Kidney capillary endothelial cell (primary cell): ENCODE results near the gene KIAA0232.
"Not testable (repeated sequence)": the region's sequence is repeated elsewhere in the genome, so short reads cannot be mapped to it uniquely, and the experiment has no call there.

ENCODE experiments used
- DNase-seq: peaks from one replicate; pipeline ENCODE4 v3.0.0-alpha.2; 2018; ENCODE audit warnings: low spot score

KIAA0232 gene

DNA sequence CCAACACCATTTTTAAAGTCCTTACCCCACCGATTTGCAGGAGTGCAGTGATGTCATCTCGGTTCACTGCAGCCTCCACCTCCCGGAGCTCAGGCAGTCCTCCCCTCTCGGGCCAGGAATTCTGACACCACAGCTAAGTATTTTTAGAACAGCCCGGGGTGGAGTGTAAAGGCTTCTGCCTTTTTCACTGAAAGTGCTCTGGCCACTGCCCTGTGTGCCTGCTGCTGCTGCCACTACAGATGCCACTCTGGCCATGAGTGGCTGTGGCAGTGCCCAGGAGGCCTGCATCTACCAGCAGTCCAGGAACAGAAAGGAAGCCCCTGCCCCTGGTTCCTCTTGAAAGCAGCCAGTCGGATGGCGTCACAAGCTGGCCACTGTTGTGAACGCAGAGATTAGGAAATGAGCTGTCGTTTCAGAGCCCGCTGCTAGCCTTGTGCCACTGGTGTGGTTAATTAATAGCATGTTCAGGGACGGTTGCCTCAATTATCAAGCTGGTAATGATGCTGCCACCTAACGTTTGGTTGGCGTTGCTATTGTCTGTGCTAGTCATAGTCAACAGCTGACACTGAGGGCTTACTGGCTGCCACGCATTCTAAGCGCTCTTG lies 103.5 kb downstream of the KIAA0232 start:
- no peak for DNase-seq

DNA sequence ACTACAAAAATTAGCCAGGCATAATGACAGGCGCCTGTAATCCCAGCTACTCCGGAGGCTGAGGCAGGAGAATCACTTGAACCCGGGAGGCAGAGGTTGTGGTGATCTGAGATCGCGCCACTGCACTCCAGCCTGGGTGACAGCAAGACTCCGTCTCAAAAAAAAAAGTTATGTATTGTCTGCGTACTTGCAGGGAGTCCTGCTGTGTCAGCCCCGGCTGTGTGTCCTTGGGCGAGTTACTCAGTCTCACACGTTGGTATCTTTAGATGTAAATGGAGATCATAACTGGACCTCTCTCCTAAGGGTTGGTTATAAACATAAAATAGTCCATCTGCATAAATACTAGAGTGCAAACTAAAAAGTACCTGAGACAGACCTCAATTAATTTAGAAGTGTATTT lies 104.4 kb downstream of the KIAA0232 start:
- no peak for DNase-seq

DNA sequence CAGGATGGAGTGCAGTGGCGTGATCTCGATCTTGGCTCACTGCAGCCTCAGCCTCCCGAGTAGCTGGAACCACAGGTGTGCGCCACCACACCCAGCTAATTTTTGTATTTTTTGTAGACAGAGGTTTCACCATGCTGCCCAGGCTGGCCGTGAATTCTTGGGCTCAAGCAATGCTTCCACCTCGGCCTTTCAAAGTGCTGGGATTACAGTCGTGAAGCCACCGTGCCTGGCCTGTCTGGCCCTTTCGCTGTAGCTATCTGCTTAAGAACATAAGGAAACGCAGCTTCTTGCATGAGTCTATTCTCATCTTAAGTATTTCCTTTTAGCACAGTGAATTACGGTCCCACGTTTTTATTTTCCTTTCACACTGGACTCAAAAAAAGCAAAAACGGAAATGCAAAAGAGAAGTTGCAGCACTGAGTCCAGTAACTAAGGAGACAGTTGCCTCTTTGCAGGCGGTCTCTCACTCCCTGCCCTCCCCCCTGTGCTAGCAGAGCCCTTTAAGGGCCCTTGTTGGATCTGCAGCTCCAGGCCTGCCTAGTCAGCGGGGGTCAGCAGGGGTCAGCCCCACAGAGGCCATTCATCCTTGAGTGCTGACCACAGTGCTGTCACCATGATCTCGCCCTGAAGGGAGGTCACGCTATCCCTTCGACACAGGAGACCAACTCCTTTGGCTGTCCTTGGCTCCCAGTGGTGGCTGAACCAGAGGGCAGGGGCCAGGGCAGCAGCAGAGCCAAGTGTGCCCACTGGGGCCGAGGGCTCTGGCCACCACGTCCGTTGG lies 105.3 kb downstream of the KIAA0232 start:
- DNase-seq, result no peak

DNA sequence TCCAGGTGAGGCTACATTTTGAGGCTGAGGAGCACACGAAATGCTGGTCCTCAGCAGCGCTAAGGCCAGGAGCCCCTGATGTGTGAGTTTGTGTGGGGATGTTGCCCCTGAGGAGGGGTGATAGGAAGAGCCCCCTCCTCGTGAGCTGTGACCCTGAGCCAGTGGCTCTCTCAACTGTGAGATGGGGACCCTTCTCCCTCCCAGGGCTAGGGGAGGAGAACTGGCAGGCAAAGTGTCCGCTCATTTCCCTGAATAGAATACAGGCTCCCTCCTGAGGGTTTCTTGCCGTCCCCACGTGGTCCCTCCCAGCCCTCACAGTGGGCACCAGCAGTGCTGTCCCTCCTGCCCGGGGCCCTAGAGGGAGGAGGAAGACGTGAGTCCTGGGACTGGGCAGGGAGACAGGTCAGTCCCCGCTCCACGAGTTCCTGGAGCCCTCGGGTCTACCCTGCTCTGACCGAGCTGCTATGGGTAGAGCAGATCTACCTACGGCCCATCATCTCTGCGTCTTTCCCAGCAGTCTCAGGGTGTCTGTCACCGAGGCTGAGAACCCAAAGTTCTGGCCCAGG lies 106.1 kb downstream of the KIAA0232 start:
- no peak for DNase-seq

DNA sequence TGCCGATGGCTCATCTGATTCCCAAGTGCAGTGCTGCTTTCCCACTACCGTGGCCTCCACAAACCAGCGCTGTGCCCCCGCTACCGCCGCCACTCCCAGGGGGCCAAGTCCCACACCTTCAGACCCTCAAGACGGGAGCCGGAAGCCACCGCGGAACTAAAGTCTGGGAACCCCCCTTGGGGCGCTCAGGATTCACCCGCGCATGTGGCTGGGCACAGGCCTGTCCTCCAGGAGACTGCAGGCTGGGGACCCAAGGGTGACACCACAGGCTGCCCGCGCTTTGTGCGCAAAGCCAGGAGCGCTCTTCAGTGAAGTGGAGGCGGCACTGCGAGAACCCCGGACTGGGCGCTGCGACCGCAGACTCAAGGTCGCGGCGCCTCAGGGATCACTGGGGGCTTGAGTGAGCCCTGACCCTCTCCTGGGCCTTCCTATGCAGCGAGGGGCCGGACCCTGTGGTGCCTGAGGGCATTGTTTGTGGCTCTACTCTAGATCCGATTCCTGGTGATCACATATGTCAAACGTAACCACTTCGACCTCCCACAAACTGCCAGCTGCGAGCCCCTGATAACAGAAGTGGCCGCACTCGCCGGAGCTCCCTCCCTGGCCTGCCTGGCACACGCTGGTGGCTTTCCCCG lies 106.7 kb downstream of the KIAA0232 start:
- no peak for DNase-seq

DNA sequence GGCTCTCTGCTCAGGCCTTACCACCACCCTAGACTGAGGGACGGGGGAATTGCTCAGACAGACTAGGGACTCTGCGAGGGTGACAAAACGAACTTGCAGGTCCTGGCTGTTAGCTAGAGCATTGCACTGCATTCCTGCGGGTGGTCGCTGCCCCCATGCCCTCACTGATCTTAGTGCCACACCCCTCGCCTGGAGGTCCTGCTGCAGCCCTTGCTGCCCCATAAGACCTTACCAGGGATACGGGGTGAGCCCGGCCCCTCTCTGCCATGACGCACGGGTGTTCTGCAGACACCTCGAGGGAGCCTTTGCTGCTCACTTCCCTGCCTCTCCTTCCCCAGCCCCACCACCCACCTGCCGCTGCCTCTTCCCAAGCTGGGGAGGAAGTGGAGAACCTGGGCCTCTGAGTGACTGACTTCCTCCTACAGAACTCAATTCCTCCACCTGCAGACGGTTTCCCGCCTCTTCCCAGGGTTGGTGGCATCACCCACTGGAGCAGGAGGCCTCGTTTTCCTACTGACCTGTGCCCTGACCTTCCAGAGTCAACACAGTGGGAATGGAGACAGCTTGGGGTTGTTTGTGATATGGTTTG lies 107.3 kb downstream of the KIAA0232 start:
- no peak for DNase-seq

DNA sequence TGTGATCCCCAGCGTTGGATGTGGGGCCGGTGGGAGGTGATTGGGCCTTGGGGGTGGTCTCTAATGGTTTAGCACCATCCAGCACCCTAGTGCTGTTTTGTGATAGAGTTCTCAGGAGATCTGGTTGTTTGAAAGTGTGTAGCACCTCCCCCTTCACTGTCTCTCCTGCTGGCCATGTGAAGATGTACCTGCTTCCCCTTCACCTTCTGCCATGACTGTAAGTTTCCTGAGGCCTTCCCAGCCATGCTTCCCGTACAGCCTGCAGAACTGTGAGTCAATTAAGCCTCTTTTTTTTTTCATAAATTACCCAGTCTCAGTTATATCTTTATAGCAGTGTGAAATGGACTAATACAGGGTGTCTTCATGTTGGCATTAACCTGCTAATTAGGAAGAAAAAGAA lies 107.8 kb downstream of the KIAA0232 start:
- DNase-seq, result no peak

DNA sequence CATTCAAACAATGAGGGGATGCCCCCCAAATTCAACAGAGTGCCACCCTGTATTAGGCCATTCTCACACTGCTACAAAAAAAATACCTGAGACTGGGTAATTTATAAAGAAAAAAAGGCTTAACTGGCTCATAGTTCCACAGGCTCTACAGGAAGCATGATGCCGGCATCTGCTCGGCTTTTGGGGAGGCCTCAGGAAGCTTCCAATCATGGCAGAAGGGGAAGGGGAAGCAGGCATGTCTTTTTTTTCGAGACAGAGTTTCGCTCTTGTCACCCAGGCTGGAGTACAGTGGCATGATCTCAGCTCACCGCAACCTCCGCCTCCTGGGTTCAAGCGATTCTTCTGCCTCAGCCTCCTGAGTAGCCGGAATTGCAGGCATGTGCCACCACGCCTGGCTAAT lies 108.4 kb downstream of the KIAA0232 start:
- not testable (repeated sequence) for DNase-seq

DNA sequence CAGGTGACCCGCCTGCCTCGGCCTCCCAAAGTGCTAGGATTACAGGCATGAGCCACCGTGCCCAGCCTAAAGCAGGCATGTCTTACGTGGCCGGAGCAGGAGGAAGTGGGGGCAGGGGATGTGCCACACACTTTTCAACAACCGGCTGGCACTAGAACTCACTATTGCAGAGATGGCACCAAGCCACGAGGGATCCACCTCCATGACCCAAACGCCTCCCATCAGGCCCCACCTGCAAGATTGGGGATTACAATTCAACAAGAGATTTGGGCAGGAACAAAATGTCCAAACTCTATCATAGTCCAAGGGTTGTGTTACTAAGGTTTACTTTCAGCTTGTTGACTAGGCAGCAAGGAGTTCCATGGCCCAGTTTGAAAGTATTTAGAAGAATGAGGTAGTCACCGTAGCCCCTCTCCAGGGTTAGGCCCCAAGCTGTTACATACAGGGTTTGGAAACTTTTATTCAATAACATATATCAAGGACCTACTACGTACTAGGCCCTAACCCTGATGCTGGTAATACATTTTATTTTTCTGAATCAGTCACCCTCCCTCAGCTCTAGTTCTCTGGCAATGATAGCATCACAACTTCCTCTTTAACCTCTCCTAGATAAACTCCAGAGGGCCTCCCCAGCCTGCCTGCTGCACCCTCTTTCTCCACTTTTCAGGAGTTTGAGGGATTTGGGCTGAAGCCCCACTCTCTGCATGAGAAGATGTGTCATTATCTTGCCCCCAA lies 109.1 kb downstream of the KIAA0232 start:
- no peak for DNase-seq

DNA sequence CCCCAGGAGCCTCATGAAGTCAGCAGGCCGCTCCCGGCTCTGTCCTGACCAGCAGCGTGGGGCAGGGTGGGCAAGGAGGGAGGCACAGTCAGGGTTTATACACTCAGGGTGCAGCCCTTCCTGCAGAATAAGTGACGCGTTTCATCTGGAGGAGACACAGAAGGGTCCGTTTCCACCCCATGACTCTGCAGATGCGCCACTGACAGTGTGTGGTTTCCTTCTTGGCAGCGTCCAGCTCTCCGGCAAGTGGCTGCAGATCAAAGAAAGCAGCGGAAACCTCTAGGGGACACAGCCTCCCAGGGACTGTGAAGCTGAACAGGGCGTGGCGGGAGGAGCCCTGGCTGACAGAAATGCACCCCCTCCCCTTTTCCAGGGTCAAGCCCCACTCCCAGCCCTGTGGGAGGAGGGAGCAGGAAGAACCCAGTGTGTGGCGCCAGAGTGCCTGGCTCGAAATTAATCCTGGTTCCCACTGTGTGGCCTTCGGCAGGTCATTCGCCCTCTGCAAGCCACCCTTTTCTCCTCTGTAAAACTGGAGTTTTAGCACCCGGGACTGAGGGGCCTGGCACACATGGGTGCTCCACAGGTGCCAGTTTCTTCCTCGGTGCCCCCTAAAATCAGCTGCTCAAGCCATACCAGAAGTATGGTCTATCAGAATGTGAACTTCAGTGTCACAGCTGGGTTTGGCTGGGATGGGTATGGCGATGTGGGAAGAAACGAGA lies 109.8 kb downstream of the KIAA0232 start:
- DNase-seq, result peak; percentile 37

DNA sequence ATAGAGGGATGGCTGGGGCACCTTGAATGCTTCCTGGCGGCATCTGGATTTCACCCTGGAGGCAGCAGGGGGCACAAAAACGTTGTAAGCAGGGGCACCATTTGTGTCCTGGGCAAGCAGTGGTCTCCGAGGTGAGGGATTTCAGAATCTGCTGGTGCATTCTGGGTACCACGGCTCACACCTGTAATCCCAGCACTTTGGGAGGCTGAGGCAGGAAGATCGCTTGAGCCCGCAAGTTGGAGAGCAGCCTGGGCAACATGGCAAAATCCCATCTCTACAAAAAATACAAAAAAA lies 110.3 kb downstream of the KIAA0232 start:
- DNase-seq, result no peak

DNA sequence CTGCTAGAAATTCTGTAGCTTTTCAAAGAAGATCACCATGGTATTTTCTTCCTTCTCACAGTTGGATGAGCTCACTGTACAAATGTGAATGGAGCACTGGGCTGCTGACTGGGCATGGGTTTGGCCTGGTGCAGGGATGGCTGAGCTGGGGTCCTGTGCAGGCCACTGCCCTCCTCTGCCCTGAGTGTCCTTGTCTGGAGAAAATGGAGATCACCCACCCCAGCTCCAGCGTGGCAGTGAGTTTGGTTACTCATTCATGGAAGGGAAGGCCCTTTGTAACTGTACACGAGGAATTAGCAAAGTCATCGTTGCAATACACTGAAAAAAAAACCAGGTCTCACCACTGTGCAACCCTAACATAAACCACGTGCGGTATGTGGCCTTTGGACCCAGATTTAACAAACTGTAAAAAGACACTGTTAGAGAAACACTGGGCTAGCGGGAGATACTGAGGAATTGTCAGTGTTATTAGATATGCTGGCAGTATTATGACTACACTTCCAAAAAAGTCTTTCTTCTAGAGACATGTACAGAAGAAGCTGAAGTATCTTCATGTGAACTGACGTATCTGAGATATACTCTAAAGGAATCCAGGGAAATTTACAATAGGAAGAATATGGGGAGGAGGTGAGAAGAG lies 111.0 kb downstream of the KIAA0232 start:
- no peak for DNase-seq

DNA sequence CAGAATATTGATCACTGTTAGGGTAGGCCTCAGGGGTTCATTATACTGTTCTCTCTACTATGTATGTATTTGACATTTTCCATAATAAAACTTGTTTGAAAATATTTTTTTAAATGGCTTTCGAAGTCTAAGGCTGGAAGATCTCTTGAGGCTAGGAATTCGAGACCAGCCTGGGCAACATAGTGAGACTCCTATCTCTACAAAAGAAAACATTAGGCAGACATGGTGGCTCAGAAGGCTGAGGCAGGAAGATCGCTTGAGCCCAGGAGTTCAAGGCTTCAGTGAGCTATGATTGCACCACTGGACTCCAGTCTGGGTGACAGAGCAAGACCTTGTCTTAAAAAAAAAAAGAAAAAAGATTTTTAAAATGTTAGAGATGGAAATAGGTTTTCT lies 111.6 kb downstream of the KIAA0232 start:
- no peak for DNase-seq

DNA sequence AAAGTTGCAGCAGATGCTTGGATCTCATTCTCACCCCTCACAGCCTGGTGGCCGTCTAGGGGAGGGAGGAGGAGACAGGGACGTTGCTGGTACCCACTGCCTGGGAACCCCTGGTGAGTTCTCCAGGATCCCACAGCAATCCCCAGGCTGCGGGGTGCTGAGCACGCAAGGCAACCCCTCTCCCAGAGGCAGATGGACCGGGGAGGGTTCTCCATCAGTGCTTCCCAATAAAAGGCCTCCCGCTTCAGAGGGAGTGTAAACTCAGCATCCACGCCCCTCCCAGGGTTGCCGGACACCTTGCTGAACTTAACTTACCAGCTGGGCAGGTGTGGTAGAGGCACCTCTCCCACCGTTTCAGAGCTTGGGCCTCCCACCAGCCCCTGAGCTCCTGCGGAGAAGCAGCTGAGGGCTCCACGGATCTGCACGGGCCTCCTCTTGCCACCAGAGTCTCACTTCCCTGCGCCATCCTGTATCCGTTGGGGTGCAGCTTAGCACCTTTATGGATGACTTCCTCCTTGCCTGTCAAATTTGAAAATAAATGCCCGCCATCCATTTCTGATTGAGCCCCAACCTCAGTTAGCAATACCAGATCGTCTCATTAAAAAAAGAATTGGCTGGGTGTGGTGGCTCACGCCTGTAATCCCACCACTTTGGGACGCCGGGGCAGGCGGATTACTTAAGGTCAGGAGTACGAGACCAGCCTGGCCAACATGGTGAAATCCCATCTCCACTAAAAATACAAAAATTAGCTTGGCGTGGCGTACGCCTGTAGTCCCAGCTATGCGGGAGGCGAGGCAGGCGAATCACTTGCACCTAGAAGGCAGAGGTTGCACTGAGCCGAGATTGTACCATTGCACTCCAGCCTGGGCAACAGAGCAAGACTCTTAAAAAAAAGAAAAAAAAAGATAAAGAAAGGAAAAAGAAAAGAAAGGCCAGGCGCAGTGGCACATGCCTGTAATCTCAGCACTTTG lies 112.3 kb downstream of the KIAA0232 start:
- no peak for DNase-seq

DNA sequence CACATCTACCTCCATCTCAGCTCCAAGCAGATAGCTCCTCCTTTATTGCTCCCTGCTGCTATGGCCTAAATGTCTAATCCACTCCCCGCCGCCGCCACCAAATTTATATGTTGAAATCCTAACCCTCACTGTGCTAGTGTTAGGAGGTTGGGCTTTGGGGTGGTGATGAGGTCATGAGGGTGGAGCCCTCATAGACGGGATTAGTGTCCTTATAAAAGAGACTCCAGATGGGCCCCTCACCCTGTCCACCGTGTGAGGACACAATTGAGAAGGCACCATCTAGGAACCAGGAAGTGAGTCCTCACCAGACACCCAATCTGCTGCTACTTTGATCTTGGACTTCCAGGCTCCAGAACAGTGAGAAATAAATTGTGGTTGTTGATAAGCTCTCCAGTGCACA lies 113.5 kb downstream of the KIAA0232 start:
- DNase-seq, result no peak

DNA sequence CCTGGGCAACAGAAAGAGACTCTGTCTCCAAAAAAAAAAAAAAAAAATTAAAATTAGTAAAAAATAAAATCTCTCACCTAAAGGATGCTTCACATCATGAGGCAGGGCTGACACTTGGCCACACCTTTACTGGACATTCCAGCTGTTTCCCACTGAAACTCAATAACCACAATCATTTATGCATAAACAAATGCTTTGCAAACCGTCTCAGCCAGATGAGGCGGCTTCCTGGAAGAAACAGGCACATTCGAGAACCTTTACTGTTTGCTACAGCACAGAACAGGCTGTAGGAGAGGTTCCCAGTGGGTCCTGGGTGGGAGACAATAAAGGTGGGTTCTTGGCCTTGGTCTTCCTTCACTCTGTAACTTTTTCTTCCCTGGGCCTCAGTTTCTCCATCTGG lies 116.2 kb downstream of the KIAA0232 start:
- DNase-seq, result no peak

DNA sequence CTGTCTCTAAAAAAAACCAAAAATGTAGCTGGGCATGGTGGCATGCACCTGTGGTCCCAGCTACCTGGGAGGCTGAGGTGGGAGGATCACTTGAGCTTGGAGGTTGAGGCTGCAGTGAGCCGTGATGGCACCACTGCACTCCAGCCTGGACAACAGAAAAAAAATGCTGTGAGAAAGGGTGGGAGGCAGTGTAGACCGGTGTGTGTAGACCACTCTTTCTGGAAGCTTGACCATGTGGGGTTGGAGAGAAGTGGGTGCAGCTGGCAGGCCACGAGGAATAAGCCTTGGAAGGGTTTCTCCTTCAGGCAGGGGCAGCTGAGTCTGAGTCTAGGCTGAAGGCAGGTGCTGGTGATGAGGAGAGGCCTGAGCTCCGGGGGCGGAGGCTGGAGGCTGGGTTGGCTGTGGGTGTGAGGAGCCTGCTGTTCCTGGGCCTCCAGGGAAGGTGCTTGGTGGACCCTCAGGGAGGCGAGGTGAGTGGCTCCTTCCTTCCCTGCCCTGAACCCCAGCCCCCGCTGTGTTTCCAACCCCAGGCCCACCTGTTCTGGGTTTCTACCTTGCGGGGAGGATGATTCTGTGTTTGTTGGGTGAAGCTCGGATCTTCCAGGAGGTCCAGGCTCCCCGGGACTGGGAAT lies 117.8 kb downstream of the KIAA0232 start:
- DNase-seq, result no peak

DNA sequence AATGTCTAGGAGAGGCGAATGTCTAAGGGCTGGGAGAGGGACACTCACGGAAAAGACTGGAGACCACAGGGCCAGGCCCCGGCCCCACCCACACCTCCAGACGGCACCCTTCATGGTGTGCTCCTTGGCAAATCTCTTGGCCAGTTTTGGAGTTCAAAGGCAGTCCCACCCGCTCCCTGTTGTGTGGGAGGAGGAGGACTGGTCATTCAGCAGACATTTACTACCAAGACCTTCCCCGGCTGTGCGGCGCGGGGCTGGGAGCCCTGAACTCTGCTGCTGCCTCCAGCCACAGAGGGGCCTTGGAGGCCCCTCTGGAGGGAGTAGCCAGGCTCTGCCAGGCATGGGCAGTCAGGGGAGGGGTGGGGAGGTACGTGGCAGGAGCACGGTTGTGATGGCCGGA lies 118.4 kb downstream of the KIAA0232 start:
- no peak for DNase-seq

DNA sequence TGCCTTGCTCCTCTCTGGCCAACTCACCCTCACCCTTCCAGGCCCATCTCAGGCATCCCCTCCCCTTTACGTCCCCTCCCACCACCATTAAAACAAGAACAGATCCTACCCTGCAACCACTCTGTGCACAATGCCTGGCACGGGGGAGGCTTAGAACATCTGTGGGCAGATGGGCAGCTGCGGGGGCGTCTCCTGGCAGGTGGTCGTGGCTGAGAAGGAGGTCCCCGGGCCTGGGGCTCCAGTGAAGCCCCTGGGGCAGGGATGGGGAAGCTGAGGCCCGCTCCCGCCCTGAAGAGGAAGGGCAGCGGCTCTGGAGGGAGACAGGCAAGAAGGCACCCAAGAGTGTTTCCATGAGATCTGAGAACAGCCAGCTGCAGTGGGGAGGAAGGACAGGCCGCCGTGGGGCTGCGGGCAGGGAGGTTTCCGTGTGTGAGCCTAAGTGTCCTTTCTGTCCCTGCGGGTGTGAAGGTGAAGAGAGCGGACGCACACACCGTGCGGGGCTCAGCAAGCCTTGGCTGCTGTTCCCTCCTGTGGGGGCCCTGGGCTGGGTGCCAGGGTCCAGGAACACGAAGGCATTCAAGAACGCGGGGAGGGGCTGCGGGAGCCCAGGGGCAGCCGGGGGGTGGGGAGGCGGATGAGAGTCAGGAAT lies 119.3 kb downstream of the KIAA0232 start:
- DNase-seq, result no peak
